SK-N-SH (cell line): ENCODE results near the gene RNF167. TPM values are rescaled to one million over a fixed set of nuclear protein-coding genes. Genes with fewer than 3 reads are reported as not detected.

Experiments
- CTCF ChIA-PET: fragments of 300-600, 350-600 bp; formaldehyde crosslinking; extraction: SDS; loops from one replicate; lab custom pipeline; 2021; lab: Yijun Ruan, JAX
- POLR2A ChIA-PET: fragments of 350-600 bp; sonication (Branson Sonifier 250); formaldehyde crosslinking; extraction: SDS; loops from one replicate; lab custom pipeline; 2020; ENCODE audit warnings: antibody characterized with exemption, inconsistent platforms; lab: Yijun Ruan, JAX
- DNase-seq: peaks from one replicate; pipeline ENCODE4 v3.0.0; 2012
- H2AFZ ChIP-seq: fragments of 200-600 bp; sonication (generic); 2 replicates; pipeline ENCODE4 v1.8.1; 2016; ENCODE audit warnings: antibody characterized with exemption, mild to moderate bottlenecking, low read depth
- H3F3A ChIP-seq: fragments of 200-600 bp; sonication (generic); replicated peaks from 2 replicates; pipeline ENCODE3; 2016; ENCODE audit warnings: antibody characterized with exemption, mild to moderate bottlenecking; ENCODE audit not compliant: insufficient read depth
- H3K27ac ChIP-seq, 2 experiments: fragments of 200-500 bp in 1 of 2; fragments of 200-600 bp in 1 of 2; sonication (Bioruptor generic) in 1 of 2; sonication (generic), shearing (Covaris generic) in 1 of 2; 2 replicates each; pipeline versions ENCODE4 v1.5.1 to v1.6.1; 2014 to 2016; ENCODE audit warnings: low read depth in 2 of 2, inconsistent platforms in 1 of 2, low read length in 1 of 2, mild to moderate bottlenecking in 1 of 2, mixed read lengths in 1 of 2
- H3K27me3 ChIP-seq: fragments of 200-600 bp; sonication (generic), shearing (Covaris generic); 2 replicates; pipeline ENCODE4 v1.6.1; 2016; ENCODE audit warnings: mixed run types; ENCODE audit not compliant: insufficient read depth
- H3K36me3 ChIP-seq, 2 experiments: fragments of 200-500 bp in 1 of 2; fragments of 200-600 bp in 1 of 2; sonication (Bioruptor generic) in 1 of 2; sonication (generic) in 1 of 2; replicated peaks in 1 of 2; 2 replicates each; pipeline versions ENCODE3 to v1.5.1; 2014 to 2016; ENCODE audit warnings: low read length in 1 of 2, mild to moderate bottlenecking in 1 of 2; ENCODE audit not compliant: insufficient read depth in 2 of 2, control insufficient read depth in 1 of 2
- H3K4me1 ChIP-seq, 2 experiments: fragments of 200-500 bp in 1 of 2; fragments of 200-600 bp in 1 of 2; sonication (Bioruptor generic) in 1 of 2; sonication (generic), shearing (Covaris generic) in 1 of 2; 2 replicates each; pipeline versions ENCODE4 v1.5.1 to v1.6.1; 2014 to 2016; ENCODE audit warnings: low read depth in 1 of 2, low read length in 1 of 2, mixed run types in 1 of 2; ENCODE audit not compliant: insufficient read depth in 2 of 2, control insufficient read depth in 1 of 2
- H3K4me2 ChIP-seq: fragments of 200-600 bp; sonication (generic), shearing (Covaris generic); 2 replicates; pipeline ENCODE4 v1.6.1; 2017; ENCODE audit warnings: mixed run types
- H3K4me3 ChIP-seq, 2 experiments: fragments of 200-500 bp in 1 of 2; fragments of 200-600 bp in 1 of 2; sonication (Bioruptor generic) in 1 of 2; sonication (generic), shearing (Covaris generic) in 1 of 2; 2 replicates each; pipeline versions ENCODE4 v1.5.1 to v1.8.1; 2014 to 2016; ENCODE audit warnings: low read depth in 2 of 2, inconsistent platforms in 1 of 2, low read length in 1 of 2, mild to moderate bottlenecking in 1 of 2, mixed read lengths in 1 of 2, moderate library complexity in 1 of 2
- H3K79me2 ChIP-seq: fragments of 200-600 bp; sonication (generic); 2 replicates; pipeline ENCODE4 v1.8.1; 2017; ENCODE audit warnings: mild to moderate bottlenecking; ENCODE audit not compliant: insufficient read depth
- H3K9ac ChIP-seq: fragments of 200-600 bp; sonication (generic); 2 replicates; pipeline ENCODE4 v1.6.1; 2017; ENCODE audit warnings: mixed run types
- H3K9me2 ChIP-seq: fragments of 200-600 bp; sonication (generic); 2 replicates; pipeline ENCODE4 v1.6.1; 2017; ENCODE audit warnings: mixed run types
- H3K9me3 ChIP-seq: fragments of 200-600 bp; sonication (generic); 2 replicates; pipeline ENCODE4 v1.6.1; 2017; ENCODE audit warnings: mixed run types, mild to moderate bottlenecking, moderate library complexity
- H4K20me1 ChIP-seq: fragments of 200-600 bp; sonication (generic); 2 replicates; pipeline ENCODE4 v1.6.1; 2017; ENCODE audit warnings: mild to moderate bottlenecking, mixed run types; ENCODE audit not compliant: insufficient read depth
- EZH2phosphoT487 ChIP-seq: fragments of 200-600 bp; sonication (generic); IDR thresholded peaks from 2 replicates; pipeline ENCODE4 v1.6.1; 2017; ENCODE audit warnings: low read depth, mixed run types, mild to moderate bottlenecking, antibody characterized with exemption, moderate library complexity, borderline replicate concordance
- FOSL2 ChIP-seq: IDR thresholded peaks from 2 replicates; pipeline ENCODE4 v1.4.0; 2012; ENCODE audit warnings: low read depth, mild to moderate bottlenecking, moderate library complexity, borderline replicate concordance
- FOXJ3 ChIP-seq: sonication (generic); formaldehyde crosslinking; IDR thresholded peaks from 2 replicates; pipeline ENCODE4 v1.5.1; 2020; ENCODE audit warnings: mild to moderate bottlenecking, missing genetic modification reagents
- GATA2 ChIP-seq: sonication (generic); formaldehyde crosslinking; IDR thresholded peaks from 2 replicates; pipeline ENCODE4 v1.5.0; 2020; ENCODE audit warnings: mild to moderate bottlenecking, missing genetic modification reagents
- SIN3A ChIP-seq: IDR thresholded peaks from 2 replicates; pipeline ENCODE4 v1.6.1; 2012; ENCODE audit warnings: low read depth, mild to moderate bottlenecking, low read length, moderate library complexity, borderline replicate concordance
- SMC3 ChIP-seq: IDR thresholded peaks from 2 replicates; pipeline ENCODE4 v1.6.1; 2012; ENCODE audit warnings: low read depth, low read length, improper control_type of control experiment
- TCF12 ChIP-seq: IDR thresholded peaks from 2 replicates; pipeline ENCODE4 v1.4.0; 2012
- WGBS: methylation state at CpG from one replicate; pipeline ENCODE4 v1.1.6; 2017; ENCODE audit warnings: low lambda C conversion rate; 5-methylcytosine and 5-hydroxymethylcytosine counted together
- polyA plus RNA-seq, 3 experiments: library from polyadenylated mRNA; depleted of rRNA; stranded (reverse); fragments of >200 nt; gene quantifications; 2 replicates each; pipeline ENCODE4 v1.2.3, GENCODE V29; 2012
- TF ChIP-seq, protein P1 (sequence below): IDR thresholded peaks from 2 replicates; pipeline ENCODE4 v1.4.0; 2012; ENCODE audit warnings: low read depth

The RNF167 gene
- polyA plus RNA-seq, 1 of the 3 experiments (the other 2 are of a cell fraction) = 115 TPM

DNA sequence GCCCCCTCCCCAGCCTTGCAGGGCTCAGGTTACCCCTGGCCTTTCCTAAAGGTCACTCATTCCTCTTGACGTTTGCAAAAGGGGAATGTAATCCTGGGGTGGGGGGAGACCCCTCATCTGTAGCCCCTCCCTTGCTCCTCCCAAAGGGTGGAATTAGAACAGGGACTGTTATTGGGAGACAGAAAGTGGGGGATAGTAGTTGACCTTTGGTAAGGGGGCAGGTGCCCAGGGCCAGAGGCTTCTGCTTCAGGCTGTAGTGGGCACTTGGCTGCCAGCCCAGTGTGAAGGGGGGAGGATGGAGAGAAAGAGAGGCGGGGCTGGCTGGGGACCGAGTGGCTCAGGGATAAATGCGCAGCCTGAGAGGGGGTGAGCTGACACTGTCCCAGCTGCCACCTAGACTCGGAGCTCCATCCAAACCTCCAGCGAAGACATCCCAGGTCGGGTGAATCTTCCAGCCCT, 10.7 kb downstream of the RNF167 start, which contains the start of gene ENO3 (continued):
- TF ChIP-seq EZH2phosphoT487 = no peak
- TF ChIP-seq FOSL2 = no peak

DNA sequence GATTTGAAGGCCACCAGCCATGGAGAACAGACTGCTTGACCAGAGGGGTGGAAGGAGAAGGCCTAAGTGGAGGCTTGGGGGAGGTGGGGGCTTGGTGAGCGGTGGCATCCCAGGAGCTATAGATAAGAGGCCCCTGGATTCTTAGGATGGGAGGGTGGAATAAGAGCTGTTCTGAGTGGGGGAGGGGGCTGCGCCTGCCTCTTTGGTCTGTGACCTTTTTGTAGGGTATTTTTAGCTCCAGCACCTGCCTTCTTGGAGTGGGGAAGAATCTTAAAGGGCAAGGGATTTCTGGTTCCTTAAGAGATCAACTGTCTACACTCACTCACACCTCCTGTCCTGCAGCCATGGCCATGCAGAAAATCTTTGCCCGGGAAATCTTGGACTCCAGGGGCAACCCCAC, 11.4 kb downstream of the RNF167 start:
- H3K9me2 ChIP-seq = no peaks in the 10 kb centered on the region
- peak overlapping the region; percentile 97 to 100; a peak in 3 of 4 replicates for H3K27ac ChIP-seq
- H3K4me3 ChIP-seq = peak overlapping the region; percentile 59 to 60; a peak in 3 of 4 replicates
- ChIA-PET CTCF (interaction anchor here (0.7 to 2.7 kb wide), 7 partner anchors 13 to 83 kb away, joined by 3 to 13 read pairs (median 6); partner anchors contain the start of genes SLC52A1 and SPAG7), POLR2A (interaction anchor here (0.5 to 6.7 kb wide), 4 partner anchors 8 to 16 kb away, joined by 3 to 56 read pairs (median 10); partner anchors contain the start of genes RNF167, SLC25A11 and SPAG7)
- WGBS = 65% methylated on average over 3 of the region's 3 CpGs
- no peaks in the 10 kb centered on the region for H3K27me3 ChIP-seq
- H3K79me2 ChIP-seq = peaks cover 45% of the 10 kb centered on the region
- peaks cover 11% of the 10 kb centered on the region for H4K20me1 ChIP-seq
- H3K36me3 ChIP-seq = peaks cover 5 to 13% of the 10 kb centered on the region in 2 experiments
- no peaks in the 10 kb centered on the region for H3K9me3 ChIP-seq
- TF ChIP-seq SIN3A = no peak
- no peak for TF ChIP-seq FOXJ3 (CRISPR knock-in tag)
- peaks cover 25 to 30% of the 10 kb centered on the region in 2 experiments; a peak in 3 of 4 replicates for H3K4me1 ChIP-seq
- peak overlapping the region; percentile 57; the same call in 1 of the 2 replicates for H2AFZ ChIP-seq
- peak overlapping the region; percentile 83; the same call in 1 of the 2 replicates for H3K9ac ChIP-seq
- peak overlapping the region; percentile 98 for H3K4me2 ChIP-seq
- peaks cover 37% of the 10 kb centered on the region for H3F3A ChIP-seq
- DNase-seq = no peak

DNA sequence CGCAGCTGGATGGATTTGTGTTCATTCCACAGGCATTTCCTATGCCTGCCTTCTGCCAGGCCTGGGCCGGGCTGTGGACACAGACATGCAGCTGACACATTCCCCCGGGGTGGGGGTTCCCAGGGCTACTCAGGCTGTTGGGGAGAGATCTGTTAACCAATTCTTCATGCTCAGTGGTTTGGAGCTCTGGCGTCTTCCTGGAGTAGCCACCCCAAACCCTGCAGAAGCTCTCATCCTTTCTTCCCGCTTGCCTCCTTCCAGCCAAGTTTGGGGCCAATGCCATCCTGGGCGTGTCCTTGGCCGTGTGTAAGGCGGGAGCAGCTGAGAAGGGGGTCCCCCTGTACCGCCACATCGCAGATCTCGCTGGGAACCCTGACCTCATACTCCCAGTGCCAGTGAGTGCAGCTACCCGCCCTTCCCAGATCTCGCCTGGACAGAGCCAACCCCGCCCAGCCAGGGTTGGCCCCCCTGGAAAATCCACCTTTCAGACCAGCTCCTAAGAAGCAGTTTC, 13.4 kb downstream of the RNF167 start:
- WGBS = 90% methylated on average over 8 of the region's 14 CpGs
- H3K9me2 ChIP-seq = no peaks in the 10 kb centered on the region
- no peaks in the 10 kb centered on the region for H3K36me3 ChIP-seq
- no peaks in the 10 kb centered on the region for H3K27me3 ChIP-seq
- H3F3A ChIP-seq = peaks cover 34% of the 10 kb centered on the region
- TF ChIP-seq SMC3 (no peak), SIN3A (0 out of 2 replicates have a peak, but pooled peaks have one; percentile 30), FOSL2 (0 out of 2 replicates have a peak, but pooled peaks have one; percentile 3), GATA2 (no peak), TCF12 (peak; percentile 30; the same call in 1 of the 2 replicates)
- TF ChIP-seq, protein P1, sequence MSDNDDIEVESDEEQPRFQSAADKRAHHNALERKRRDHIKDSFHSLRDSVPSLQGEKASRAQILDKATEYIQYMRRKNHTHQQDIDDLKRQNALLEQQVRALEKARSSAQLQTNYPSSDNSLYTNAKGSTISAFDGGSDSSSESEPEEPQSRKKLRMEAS = 0 out of 2 replicates have a peak, but pooled peaks have one; percentile 23
- ChIA-PET CTCF (interaction anchor here (0.9 to 1.4 kb wide), 4 partner anchors 14 to 109 kb away, joined by 3 to 7 read pairs (median 4); partner anchors contain the start of genes CAMTA2 and SPAG7), POLR2A (interaction anchor here (4.6 to 6.7 kb wide), 2 partner anchors 13 to 14 kb away, joined by 16 to 56 read pairs; partner anchors contain the start of genes RNF167, SLC25A11 and SPAG7)
- H3K79me2 ChIP-seq = peaks cover 25% of the 10 kb centered on the region
- peak overlapping the region; percentile 11; the same call in 1 of the 2 replicates for H2AFZ ChIP-seq
- 0 out of 2 replicates have a peak overlapping the region, but pooled peaks have one; percentile 28 for H3K9ac ChIP-seq
- H3K9me3 ChIP-seq = no peaks in the 10 kb centered on the region
- H3K27ac ChIP-seq = peak overlapping the region in 1 of 2 experiments; percentile 45; a peak in 3 of 4 replicates
- no peaks in the 10 kb centered on the region; the same call in 1 of the 2 replicates for H4K20me1 ChIP-seq
- peaks cover 20 to 30% of the 10 kb centered on the region in 2 experiments; a peak in 3 of 4 replicates for H3K4me1 ChIP-seq
- H3K4me2 ChIP-seq = peak overlapping the region; percentile 47
- no peak for DNase-seq
- no peak overlapping the region for H3K4me3 ChIP-seq
